ENCODE measurements around the gene DTNB.

DNA sequence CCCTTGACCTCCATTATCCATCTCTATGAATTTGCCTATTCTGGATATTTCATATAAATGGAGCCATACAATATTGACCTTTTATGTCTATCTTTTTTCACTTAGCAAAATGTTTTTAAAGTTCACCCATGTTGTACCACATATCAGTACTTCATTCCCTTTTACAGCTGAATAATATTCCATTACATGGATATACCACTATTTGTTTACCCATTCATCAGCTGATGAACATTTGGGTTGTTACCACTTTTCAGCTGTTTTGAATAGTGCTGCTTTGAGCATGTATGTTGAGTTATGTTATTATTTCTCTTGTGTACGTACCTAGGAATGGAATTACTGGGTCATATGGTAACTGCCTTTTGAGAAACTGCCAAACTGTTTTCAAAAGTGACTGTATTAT is 238.0 kb downstream of the DTNB start:
- TF ChIP-seq, protein P1, sequence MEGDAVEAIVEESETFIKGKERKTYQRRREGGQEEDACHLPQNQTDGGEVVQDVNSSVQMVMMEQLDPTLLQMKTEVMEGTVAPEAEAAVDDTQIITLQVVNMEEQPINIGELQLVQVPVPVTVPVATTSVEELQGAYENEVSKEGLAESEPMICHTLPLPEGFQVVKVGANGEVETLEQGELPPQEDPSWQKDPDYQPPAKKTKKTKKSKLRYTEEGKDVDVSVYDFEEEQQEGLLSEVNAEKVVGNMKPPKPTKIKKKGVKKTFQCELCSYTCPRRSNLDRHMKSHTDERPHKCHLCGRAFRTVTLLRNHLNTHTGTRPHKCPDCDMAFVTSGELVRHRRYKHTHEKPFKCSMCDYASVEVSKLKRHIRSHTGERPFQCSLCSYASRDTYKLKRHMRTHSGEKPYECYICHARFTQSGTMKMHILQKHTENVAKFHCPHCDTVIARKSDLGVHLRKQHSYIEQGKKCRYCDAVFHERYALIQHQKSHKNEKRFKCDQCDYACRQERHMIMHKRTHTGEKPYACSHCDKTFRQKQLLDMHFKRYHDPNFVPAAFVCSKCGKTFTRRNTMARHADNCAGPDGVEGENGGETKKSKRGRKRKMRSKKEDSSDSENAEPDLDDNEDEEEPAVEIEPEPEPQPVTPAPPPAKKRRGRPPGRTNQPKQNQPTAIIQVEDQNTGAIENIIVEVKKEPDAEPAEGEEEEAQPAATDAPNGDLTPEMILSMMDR (conservative IDR thresholded peaks at IDR 0.05): no peak
- no peak for TF ChIP-seq ZFX (IDR thresholded peaks at IDR 0.05)

All from C4-2B (cell line).